B cell (primary cell): ENCODE results near the gene ACSS1. TPM values are rescaled to one million over a fixed set of nuclear protein-coding genes. Genes with fewer than 3 reads are reported as not detected.

Source experiments
- ATAC-seq: fragments of 200-7000 bp; cut with Tn5 transposase; one replicate; pipeline ENCODE4 v1.10.0; 2021; ENCODE audit warnings: low read depth, mild to moderate bottlenecking, moderate number of reproducible peaks, moderate library complexity
- CTCF ChIA-PET: fragments of 350-600 bp; sonication (Branson Sonifier 250); formaldehyde crosslinking; loops from one replicate; lab custom pipeline; 2021; ENCODE audit warnings: antibody characterized with exemption, inconsistent platforms; lab: Charles Lee
- POLR2A ChIA-PET: fragments of 350-600 bp; sonication (Branson Sonifier 250); formaldehyde crosslinking; loops from one replicate; lab custom pipeline; 2021; ENCODE audit warnings: antibody characterized with exemption; lab: Charles Lee
- DNase-seq: peaks from one replicate; pipeline ENCODE4 v3.0.0; 2013
- H2AFZ ChIP-seq: 2 replicates; pipeline ENCODE4 v1.6.1; 2012; ENCODE audit warnings: mild to moderate bottlenecking, low read depth, low read length; ENCODE audit not compliant: insufficient read depth, poor library complexity, severe bottlenecking
- H3K27ac ChIP-seq, 2 donors: 1 replicate in 1 of 2; 2 replicates in 1 of 2; pipeline ENCODE4 v1.5.1; 2012 to 2013; ENCODE audit warnings: low read length in 2 of 2, mild to moderate bottlenecking in 2 of 2, moderate library complexity in 1 of 2
- H3K27me3 ChIP-seq, 4 experiments: fragments of 200-600 bp in 1 of 4; sonication (generic) in 1 of 4; replicated peaks in 1 of 4; 1 replicate in 2 of 4; 2 replicates in 2 of 4; pipeline versions ENCODE4 v1.6.1 to v1.7.0; 2013 to 2016; ENCODE audit warnings: low read length in 3 of 4, mild to moderate bottlenecking in 2 of 4, mixed read lengths in 1 of 4, moderate library complexity in 1 of 4; ENCODE audit not compliant: insufficient read depth in 4 of 4, control insufficient read depth in 3 of 4; ENCODE audit errors: control extremely low read depth in 1 of 4
- H3K36me3 ChIP-seq, 2 experiments: replicated peaks in 1 of 2; 1 replicate in 1 of 2; 2 replicates in 1 of 2; pipeline versions ENCODE4 v1.6.1 to v1.7.1; 2013; ENCODE audit warnings: low read length in 1 of 2; ENCODE audit not compliant: insufficient read depth in 2 of 2, control insufficient read depth in 1 of 2; ENCODE audit errors: control extremely low read depth in 1 of 2, extremely low read depth in 1 of 2
- H3K4me1 ChIP-seq, 2 donors: fragments of 200-600 bp in 1 of 2; sonication (generic) in 1 of 2; 1 replicate in 1 of 2; 2 replicates in 1 of 2; pipeline versions ENCODE4 v1.5.1 to v1.6.1; 2013 to 2017; ENCODE audit warnings: low read length in 2 of 2; ENCODE audit not compliant: control insufficient read depth in 2 of 2, insufficient read depth in 2 of 2
- H3K4me2 ChIP-seq: replicated peaks from 2 replicates; pipeline ENCODE3; 2012; ENCODE audit warnings: mild to moderate bottlenecking, low read depth, low read length; ENCODE audit not compliant: poor library complexity, severe bottlenecking
- H3K4me3 ChIP-seq, 5 experiments: fragments of 200-600 bp in 1 of 5; sonication (generic) in 1 of 5; 1 replicate in 3 of 5; 2 replicates in 2 of 5; pipeline versions ENCODE4 v1.5.1 to v1.7.0; 2011 to 2016; ENCODE audit warnings: low read length in 4 of 5, mild to moderate bottlenecking in 4 of 5, low read depth in 2 of 5, control low read depth in 1 of 5, moderate library complexity in 1 of 5; ENCODE audit not compliant: insufficient read depth in 1 of 5; ENCODE audit errors: control extremely low read depth in 1 of 5, extremely low read depth in 1 of 5
- H3K79me2 ChIP-seq: fragments of 200-600 bp; sonication (generic); one replicate; pipeline ENCODE4 v1.6.0; 2016; ENCODE audit warnings: low read length; ENCODE audit not compliant: control insufficient read depth, insufficient read depth
- H3K9ac ChIP-seq: fragments of 200-600 bp; sonication (generic); 2 replicates; pipeline ENCODE4 v1.6.1; 2017; ENCODE audit warnings: mild to moderate bottlenecking, low read length, moderate library complexity
- H3K9me3 ChIP-seq, 3 donors: one replicate each; pipeline versions ENCODE4 v1.6.1 to v1.7.1; 2013; ENCODE audit warnings: low read length in 2 of 3; ENCODE audit not compliant: control insufficient read depth in 2 of 3, insufficient read depth in 1 of 3; ENCODE audit errors: control extremely low read depth in 1 of 3
- H4K20me1 ChIP-seq: 2 replicates; pipeline ENCODE4 v1.6.0; 2012; ENCODE audit warnings: mild to moderate bottlenecking, low read length; ENCODE audit not compliant: insufficient read depth, control insufficient read depth, poor library complexity, severe bottlenecking
- H3K27ac Mint-ChIP-seq: one replicate; pipeline ENCODE4 v1.8.0; 2021; ENCODE audit warnings: mixed read lengths
- H3K27me3 Mint-ChIP-seq: one replicate; pipeline ENCODE4 v1.8.0; 2021; ENCODE audit warnings: mixed read lengths
- H3K4me1 Mint-ChIP-seq: one replicate; pipeline ENCODE4 v1.8.0; 2021; ENCODE audit warnings: mixed read lengths
- H3K4me3 Mint-ChIP-seq: one replicate; pipeline ENCODE4 v1.8.0; 2021; ENCODE audit warnings: mixed read lengths
- H3K9me3 Mint-ChIP-seq: one replicate; pipeline ENCODE4 v1.8.0; 2022; ENCODE audit warnings: mixed read lengths; ENCODE audit not compliant: insufficient read depth
- EZH2 ChIP-seq: IDR thresholded peaks from 2 replicates; pipeline ENCODE4 v1.6.1; 2012; ENCODE audit warnings: borderline replicate concordance, low read depth, mild to moderate bottlenecking, moderate library complexity, low read length; ENCODE audit not compliant: insufficient read depth, poor library complexity, severe bottlenecking
- WGBS: methylation state at CpG from one replicate; pipeline ENCODE4 v1.1.5; 2013; ENCODE audit warnings: missing lambda C conversion rate; ENCODE audit not compliant: insufficient coverage; 5-methylcytosine and 5-hydroxymethylcytosine counted together
- intact Hi-C: fragments of 100-400 bp; cut with micrococcal nuclease; formaldehyde crosslinking; loops from one replicate; pipeline ENCODE4 v1.10.0; 2022
- polyA plus RNA-seq: library from polyadenylated mRNA; depleted of rRNA; stranded (reverse); fragments of >200 nt; gene quantifications from 2 replicates; pipeline ENCODE4 v1.2.3, GENCODE V29; 2012
- total RNA-seq, 2 donors: library from RNA; stranded (reverse); fragments of 120-200 nt in 1 of 2; gene quantifications; 1 replicate in 1 of 2; 2 replicates in 1 of 2; pipeline versions ENCODE4 v1.2.3 to v1.2.4, GENCODE V29; 2013 to 2022
- TF ChIP-seq, protein P1 (sequence below): fragments of 200-600 bp; IDR thresholded peaks from one replicate; pipeline ENCODE4 v1.8.0; 2022; ENCODE audit warnings: antibody characterized with exemption, mild to moderate bottlenecking

Gene ACSS1
- total and polyA plus RNA-seq, 2 donors (not counting 1 experiment from before 2014, with no cell fraction given): 82.7 to 95.5 TPM

DNA sequence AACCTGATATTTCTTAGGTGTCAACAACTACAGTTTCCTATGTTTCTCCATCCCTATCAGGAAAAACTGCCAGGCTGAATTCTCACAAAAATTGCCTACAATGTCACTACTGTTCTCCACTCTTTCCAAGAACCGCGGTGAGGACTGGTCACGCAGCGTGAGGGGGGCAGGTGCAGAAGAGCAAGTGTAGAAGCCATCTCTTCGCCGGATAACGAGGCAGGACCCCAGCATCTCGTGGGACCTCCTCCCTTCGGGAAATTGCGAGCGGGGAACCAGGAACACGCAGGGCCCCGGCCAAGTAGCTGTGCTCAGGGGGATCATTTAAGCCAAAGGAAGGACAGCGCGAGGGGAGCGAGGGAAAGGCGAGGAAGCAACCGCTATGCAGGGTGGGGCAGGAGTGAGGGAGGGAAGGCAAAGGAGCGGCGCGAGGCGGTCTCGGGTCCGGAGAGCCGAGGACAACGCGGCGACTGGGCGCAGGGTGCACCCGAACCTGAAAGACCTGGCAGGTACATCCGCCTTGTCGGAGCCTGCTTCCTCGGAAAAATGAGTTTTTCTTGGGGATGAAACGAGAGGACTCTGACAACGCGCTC lies 65.9 kb downstream of the ACSS1 start:
- ChIA-PET CTCF (interaction anchor here (4.4 to 9.8 kb wide), 2 partner anchors 67 to 72 kb away, joined by 52 to 250 read pairs; partner anchors contain the start of gene ACSS1), POLR2A (interaction anchor here (2.2 kb wide), 1 partner anchor 65 kb away, joined by 7 read pairs; the partner anchor contains the start of gene ACSS1)
- H3K4me2 ChIP-seq: peak overlapping the region; percentile 92
- H3K9me3 Mint-ChIP-seq: no peaks in the 10 kb centered on the region
- H3K4me1 Mint-ChIP-seq: peaks cover 48% of the 10 kb centered on the region
- H4K20me1 ChIP-seq: no peaks in the 10 kb centered on the region
- no peaks in the 10 kb centered on the region for H3K27me3 Mint-ChIP-seq
- H3K4me1 ChIP-seq: peaks cover 15 to 29% of the 10 kb centered on the region in 2 donors
- ATAC-seq: peak; percentile 8
- peaks cover 47% of the 10 kb centered on the region for H3K79me2 ChIP-seq
- H3K9me3 ChIP-seq: no peaks in the 10 kb centered on the region
- H3K9ac ChIP-seq: peak overlapping the region; percentile 93
- TF ChIP-seq EZH2: no peak
- TF ChIP-seq, protein P1, sequence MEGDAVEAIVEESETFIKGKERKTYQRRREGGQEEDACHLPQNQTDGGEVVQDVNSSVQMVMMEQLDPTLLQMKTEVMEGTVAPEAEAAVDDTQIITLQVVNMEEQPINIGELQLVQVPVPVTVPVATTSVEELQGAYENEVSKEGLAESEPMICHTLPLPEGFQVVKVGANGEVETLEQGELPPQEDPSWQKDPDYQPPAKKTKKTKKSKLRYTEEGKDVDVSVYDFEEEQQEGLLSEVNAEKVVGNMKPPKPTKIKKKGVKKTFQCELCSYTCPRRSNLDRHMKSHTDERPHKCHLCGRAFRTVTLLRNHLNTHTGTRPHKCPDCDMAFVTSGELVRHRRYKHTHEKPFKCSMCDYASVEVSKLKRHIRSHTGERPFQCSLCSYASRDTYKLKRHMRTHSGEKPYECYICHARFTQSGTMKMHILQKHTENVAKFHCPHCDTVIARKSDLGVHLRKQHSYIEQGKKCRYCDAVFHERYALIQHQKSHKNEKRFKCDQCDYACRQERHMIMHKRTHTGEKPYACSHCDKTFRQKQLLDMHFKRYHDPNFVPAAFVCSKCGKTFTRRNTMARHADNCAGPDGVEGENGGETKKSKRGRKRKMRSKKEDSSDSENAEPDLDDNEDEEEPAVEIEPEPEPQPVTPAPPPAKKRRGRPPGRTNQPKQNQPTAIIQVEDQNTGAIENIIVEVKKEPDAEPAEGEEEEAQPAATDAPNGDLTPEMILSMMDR: no peak
- H3K27ac ChIP-seq: peak overlapping the region; percentile 93 to 98
- intact Hi-C loops: loop anchor here (1.0 kb wide), 3 partner anchors 51 to 399 kb away; no protein-coding TSS in a partner anchor
- peak overlapping the region; percentile 51 to 96 (median 84) for H3K4me3 ChIP-seq
- peak overlapping the region; percentile 96 for H3K4me3 Mint-ChIP-seq
- H3K36me3 ChIP-seq: no peaks in the 10 kb centered on the region
- H2AFZ ChIP-seq: peak overlapping the region; percentile 90
- peak overlapping the region; percentile 97 for H3K27ac Mint-ChIP-seq
- no peaks in the 10 kb centered on the region for H3K27me3 ChIP-seq
- no peak for DNase-seq
- WGBS: under 1% methylated on average over 36 of the region's 36 CpGs

DNA sequence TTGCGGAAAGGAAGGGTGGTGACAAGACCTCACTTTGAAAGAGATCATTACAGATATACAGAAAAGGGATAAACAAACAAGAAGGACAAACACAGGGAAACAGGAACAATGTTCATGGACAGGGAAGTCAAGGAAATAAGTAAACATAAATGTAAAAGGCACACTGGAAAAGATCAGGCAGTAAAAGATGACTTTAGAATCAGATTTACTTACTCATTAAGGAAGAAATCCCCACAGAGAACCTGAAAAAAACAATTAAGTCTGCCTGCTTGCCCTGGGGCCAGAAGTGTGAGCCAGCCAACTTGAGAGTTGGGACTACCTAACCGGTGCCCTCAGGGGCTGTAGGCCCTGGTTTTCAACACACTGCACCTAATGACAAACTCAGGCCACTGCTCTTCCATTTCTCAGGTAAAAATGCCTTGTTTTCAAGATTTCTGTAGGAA lies 67.1 kb downstream of the ACSS1 start:
- no peaks in the 10 kb centered on the region for H3K27me3 ChIP-seq
- TF ChIP-seq, protein P1: no peak
- TF ChIP-seq EZH2: no peak
- H3K4me1 ChIP-seq: peaks cover 15 to 29% of the 10 kb centered on the region in 2 donors
- Mint-ChIP-seq H3K9me3 (no peaks in the 10 kb centered on the region), H3K4me1 (peaks cover 50% of the 10 kb centered on the region), H3K27me3 (no peaks in the 10 kb centered on the region), H3K4me3 (peak overlapping the region; percentile 96), H3K27ac (peak overlapping the region; percentile 10)
- CTCF ChIA-PET: interaction anchor here (1.0 kb wide), 1 partner anchor 74 kb away, joined by 6 read pairs; no protein-coding TSS in a partner anchor
- H3K27ac ChIP-seq: no peak overlapping the region
- DNase-seq: no peak
- no peak overlapping the region for H2AFZ ChIP-seq
- H3K4me2 ChIP-seq: no peak overlapping the region
- ATAC-seq: no peak
- H3K9me3 ChIP-seq: no peaks in the 10 kb centered on the region
- no peaks in the 10 kb centered on the region for H3K36me3 ChIP-seq
- peak overlapping the region in 1 of 5 experiments; percentile 51 for H3K4me3 ChIP-seq
- POLR2A ChIA-PET: interaction anchor here (2.2 kb wide), 1 partner anchor 67 kb away, joined by 7 read pairs; the partner anchor contains the start of gene ACSS1
- intact Hi-C loops: no loop called here
- 80% methylated on average over 1 of the region's 2 CpGs for WGBS
- peaks cover 59% of the 10 kb centered on the region for H3K79me2 ChIP-seq
- H4K20me1 ChIP-seq: no peaks in the 10 kb centered on the region
- no peak overlapping the region for H3K9ac ChIP-seq
